DMS 273 (cell line): ENCODE results near the gene AK6.
A peak's percentile ranks its signal among the peaks of the same experiment; 100 is the strongest.
"Not testable (repeated sequence)": the region's sequence is repeated elsewhere in the genome, so short reads cannot be mapped to it uniquely, and the experiment has no call there.

Experiments
- DNase-seq: peaks from one replicate; lab custom pipeline; 2025; ENCODE audit not compliant: unreplicated experiment; lab: John Stamatoyannopoulos, UW

AK6 gene

GRCh38 chr5:69335341-69335935 lies 33.9 kb downstream of the AK6 start:
- DNase-seq, result no peak

DNA sequence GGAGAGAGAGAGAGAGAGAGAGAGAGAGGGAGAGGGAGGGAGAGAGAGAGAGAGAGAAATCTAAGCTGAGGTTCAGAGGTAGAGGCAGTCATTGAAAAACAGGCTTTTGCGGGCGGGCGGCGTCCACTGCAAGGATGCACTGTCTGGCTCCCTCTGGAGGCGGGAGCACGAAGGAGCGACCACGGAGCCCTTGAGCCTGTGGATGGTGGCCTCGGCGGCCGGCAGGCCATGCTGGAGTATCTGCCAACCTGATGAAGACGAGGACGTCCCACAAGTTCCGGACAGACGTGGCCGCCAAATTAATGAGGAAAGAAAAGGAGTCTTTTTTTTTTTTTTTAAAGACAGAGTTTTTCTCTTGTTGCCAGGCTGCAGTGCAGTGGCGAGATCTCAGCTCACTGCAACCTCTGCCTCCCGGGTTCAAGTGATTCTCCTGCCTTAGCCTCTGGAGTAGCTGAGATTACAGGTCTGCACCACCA lies 34.5 kb downstream of the AK6 start:
- peak; percentile 90 for DNase-seq

DNA sequence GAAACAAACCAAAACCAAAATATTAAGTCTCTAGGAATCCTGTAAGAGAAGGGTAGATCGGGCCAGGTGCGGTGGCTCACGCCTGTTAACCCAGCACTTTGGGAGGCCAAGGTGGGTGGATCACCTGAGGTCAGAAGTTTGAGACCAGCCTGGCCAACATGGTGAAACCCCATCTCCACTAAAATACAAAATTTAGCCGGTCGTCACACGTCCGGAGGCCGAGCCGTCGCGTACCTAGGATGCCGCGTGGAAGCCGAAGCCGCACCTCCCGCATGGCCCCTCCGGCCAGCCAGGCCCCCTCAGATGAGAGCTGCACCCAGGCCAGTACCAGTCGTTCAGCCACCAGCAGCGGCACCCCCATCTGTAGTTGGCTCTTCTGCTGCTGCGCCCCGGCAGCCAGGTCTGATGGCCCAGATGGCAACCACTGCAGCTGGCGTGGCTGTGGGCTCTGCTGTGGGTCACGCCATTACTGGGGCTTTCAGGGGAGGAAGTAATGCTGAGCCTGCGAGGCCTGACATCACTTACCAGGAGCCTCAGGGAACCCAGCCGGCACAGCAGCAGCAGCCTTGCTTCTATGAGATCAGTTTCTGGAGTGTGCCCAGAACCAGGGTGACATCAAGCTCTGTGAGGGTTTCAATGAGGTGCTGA lies 35.5 kb downstream of the AK6 start:
- DNase-seq, result not testable (repeated sequence)

GRCh38 chr5:69331528-69332445 lies 37.5 kb downstream of the AK6 start:
- peak; percentile 13 for DNase-seq

GRCh38 chr5:69329905-69330489 lies 39.3 kb downstream of the AK6 start:
- DNase-seq, result no peak

DNA sequence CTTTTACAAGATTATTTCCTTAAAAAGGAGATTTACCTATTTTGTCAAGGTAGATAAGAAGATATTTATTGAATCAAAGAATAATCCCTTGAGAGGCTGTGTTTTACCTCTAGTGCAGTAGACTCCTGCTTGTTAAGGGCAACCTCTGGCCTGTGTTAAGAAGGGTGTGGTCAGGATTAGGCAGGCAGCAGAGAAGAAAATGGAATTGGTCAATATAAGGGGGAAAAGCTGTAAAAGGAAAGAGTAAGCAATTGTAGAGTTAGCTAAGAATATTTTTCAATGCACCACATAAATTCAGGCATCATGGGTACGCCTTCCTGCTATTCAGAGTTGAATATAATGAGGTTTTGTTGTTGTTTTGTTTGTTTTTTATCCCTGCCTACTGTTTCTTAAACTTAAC lies 43.0 kb downstream of the AK6 start:
- DNase-seq, result no peak

GRCh38 chr5:69317391-69317790 lies 51.9 kb downstream of the AK6 start:
- DNase-seq, result no peak

DNA sequence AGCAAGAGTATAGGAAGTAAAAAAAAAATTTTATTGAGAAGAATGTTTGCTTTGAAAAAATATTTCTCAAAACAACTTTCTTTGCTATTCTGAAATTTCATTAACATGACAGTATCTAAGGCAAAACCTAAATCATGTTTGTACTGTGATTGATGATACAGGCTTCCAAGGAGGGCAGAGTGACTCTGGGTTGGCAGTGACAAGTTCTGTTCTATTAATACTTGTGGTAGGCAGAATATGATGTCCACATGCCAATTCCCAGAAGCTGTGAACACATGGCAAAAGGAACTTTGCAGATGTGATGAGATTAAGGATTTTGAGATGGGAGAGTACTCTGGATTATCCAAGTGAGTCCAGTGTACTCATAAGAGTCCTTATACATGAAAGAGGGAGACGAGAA lies 53.3 kb downstream of the AK6 start:
- DNase-seq, result no peak

GRCh38 chr5:69313428-69313827 lies 55.9 kb downstream of the AK6 start:
- DNase-seq, result no peak

GRCh38 chr5:69312459-69313160 lies 56.7 kb downstream of the AK6 start:
- no peak for DNase-seq

GRCh38 chr5:69309380-69309779 lies 59.9 kb downstream of the AK6 start:
- peak; percentile 9 for DNase-seq

- DNase-seq, result no peak
These were observed 61.2 kb downstream of the AK6 start for GRCh38 chr5:69308046-69308553.

- no peak for DNase-seq
These were observed 63.8 kb downstream of the AK6 start for GRCh38 chr5:69305512-69305911.
